HG03432 (cell line): ENCODE data around the gene RTN4.
A peak's percentile ranks its signal among the peaks of the same experiment; 100 is the strongest.
"Not testable (repeated sequence)": the region's sequence is repeated elsewhere in the genome, so short reads cannot be mapped to it uniquely, and the experiment has no call there.

ENCODE experiments used
- ATAC-seq: cut with Tn5 transposase; IDR thresholded peaks from one replicate; pipeline ENCODE4 v1.9.1; 2021; ENCODE audit warnings: mild to moderate bottlenecking, moderate library complexity; ENCODE audit not compliant: unreplicated experiment

Gene RTN4

GRCh38 chr2:55076019-55076418, 25.8 kb upstream of the RTN4 start:
- not testable (repeated sequence) for ATAC-seq

- no peak for ATAC-seq
These were observed 23.0 kb upstream of the RTN4 start for GRCh38 chr2:55073000-55073983.

GRCh38 chr2:55063713-55064323, 13.6 kb upstream of the RTN4 start:
- ATAC-seq, result no peak

GRCh38 chr2:55063226-55063625, 13.0 kb upstream of the RTN4 start:
- no peak for ATAC-seq

- no peak for ATAC-seq
These were observed 12.5 kb upstream of the RTN4 start for GRCh38 chr2:55062754-55063153.

- ATAC-seq, result no peak
These were observed 11.5 kb upstream of the RTN4 start for GRCh38 chr2:55061523-55062344.

GRCh38 chr2:55059793-55060192, 9.5 kb upstream of the RTN4 start:
- no peak for ATAC-seq

GRCh38 chr2:55057474-55057873, 7.2 kb upstream of the RTN4 start:
- no peak for ATAC-seq

- ATAC-seq, result no peak
These were observed 5.8 kb upstream of the RTN4 start for GRCh38 chr2:55056024-55056521.

- ATAC-seq, result peak; percentile 26
These were observed 4.0 kb upstream of the RTN4 start for GRCh38 chr2:55054106-55054875.

- not testable (repeated sequence) for ATAC-seq
These were observed 3.0 kb upstream of the RTN4 start for GRCh38 chr2:55053225-55053624.

GRCh38 chr2:55052129-55053061, 2.1 kb upstream of the RTN4 start:
- ATAC-seq, result no peak

GRCh38 chr2:55051026-55051866, 995 bp upstream of the RTN4 start:
- ATAC-seq, result no peak

GRCh38 chr2:55049821-55050099, 491 bp downstream of the RTN4 start:
- ATAC-seq, result no peak

- peak; percentile 16 for ATAC-seq
These were observed 1.0 kb downstream of the RTN4 start for GRCh38 chr2:55049043-55049820.

- no peak for ATAC-seq
These were observed 1.7 kb downstream of the RTN4 start for GRCh38 chr2:55048508-55049042.

- ATAC-seq, result no peak
These were observed 2.5 kb downstream of the RTN4 start for GRCh38 chr2:55047677-55048299.
